ENCODE data around the gene CD276. TPM values are rescaled to one million over a fixed set of nuclear protein-coding genes. Genes with fewer than 3 reads are reported as not detected.
"Not testable (repeated sequence)": the region's sequence is repeated elsewhere in the genome, so short reads cannot be mapped to it uniquely, and the experiment has no call there.

CD276 gene
- total RNA-seq, 1 donor from 2014 or later = 84.3 TPM

DNA sequence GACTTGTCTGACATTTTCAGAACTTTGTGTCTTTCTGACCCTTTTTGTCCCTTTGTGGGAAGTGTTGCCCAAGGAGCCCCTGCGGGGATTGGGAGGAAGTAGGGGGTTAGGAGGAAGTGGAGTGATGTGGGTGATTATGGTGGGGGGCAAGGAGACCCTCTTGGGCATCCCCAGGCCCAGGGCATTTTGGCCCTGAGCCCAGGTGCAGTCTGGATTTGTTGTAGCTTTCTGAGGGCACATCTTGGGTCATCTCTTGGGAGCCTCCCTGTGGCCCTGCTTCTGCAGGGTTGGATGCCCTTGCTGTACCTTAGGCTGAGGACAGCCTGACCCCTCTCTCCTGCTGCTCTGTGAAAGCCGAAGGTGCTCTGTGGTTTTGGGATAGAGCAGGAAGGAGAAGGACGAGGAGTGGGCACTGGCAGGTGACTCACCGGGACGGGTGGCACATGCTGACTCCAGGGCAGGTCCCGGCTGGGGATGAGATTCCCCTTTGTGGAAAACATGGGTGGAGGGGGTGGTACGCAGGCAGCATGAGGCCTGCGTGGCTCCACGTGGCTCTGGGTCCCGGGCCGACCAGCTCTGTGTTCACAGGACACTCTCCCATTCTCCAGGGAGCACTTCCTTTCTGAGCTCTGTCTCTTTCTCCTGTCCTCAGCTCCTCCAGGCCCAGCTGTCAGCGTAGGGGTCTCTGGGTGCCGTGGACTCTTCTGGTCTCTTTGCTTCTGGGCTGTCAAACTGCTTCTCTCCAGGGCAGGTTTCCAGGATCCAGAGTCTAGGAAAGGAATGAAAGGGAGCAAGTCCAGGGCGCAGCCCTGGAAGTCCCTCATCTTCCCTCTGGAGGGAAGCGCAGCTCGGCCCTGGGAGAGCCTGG, 11.8 kb downstream of the CD276 start:
- H3K27me3 ChIP-seq = no peaks in the 10 kb centered on the region
- peaks cover 3 to 6% of the 10 kb centered on the region in 2 donors for H3K36me3 ChIP-seq
- H3K27ac ChIP-seq = no peak overlapping the region
- no peaks in the 10 kb centered on the region for H3K9me3 ChIP-seq
- no peak for DNase-seq (ENCODE audit: low spot score in 2 of 2)
- H3K4me3 ChIP-seq = no peak overlapping the region
- intact Hi-C loops (cut with DNase I) = no loop called here
- TF ChIP-seq, protein P1, sequence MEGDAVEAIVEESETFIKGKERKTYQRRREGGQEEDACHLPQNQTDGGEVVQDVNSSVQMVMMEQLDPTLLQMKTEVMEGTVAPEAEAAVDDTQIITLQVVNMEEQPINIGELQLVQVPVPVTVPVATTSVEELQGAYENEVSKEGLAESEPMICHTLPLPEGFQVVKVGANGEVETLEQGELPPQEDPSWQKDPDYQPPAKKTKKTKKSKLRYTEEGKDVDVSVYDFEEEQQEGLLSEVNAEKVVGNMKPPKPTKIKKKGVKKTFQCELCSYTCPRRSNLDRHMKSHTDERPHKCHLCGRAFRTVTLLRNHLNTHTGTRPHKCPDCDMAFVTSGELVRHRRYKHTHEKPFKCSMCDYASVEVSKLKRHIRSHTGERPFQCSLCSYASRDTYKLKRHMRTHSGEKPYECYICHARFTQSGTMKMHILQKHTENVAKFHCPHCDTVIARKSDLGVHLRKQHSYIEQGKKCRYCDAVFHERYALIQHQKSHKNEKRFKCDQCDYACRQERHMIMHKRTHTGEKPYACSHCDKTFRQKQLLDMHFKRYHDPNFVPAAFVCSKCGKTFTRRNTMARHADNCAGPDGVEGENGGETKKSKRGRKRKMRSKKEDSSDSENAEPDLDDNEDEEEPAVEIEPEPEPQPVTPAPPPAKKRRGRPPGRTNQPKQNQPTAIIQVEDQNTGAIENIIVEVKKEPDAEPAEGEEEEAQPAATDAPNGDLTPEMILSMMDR (IDR thresholded peaks at IDR 0.05) = no peak
- peaks cover 25 to 32% of the 10 kb centered on the region in 2 donors for H3K4me1 ChIP-seq

DNA sequence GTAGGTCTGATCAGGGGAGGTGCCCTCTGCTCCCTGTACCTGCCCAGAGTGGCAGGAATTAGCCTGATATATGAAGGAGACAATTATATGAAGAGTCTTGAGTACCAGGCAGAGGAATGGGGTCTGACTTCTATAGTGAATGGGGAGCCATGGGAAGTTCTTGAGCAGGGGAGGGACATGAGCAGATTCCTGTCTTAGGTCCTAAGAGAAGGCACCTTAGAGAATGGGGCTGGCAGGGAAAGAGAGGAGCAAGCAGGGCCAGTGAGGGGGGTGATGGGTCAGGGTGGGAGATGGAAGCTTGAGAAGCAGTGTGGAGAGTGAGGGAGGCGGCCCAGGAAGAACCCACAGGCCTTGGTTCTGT, 12.4 kb downstream of the CD276 start:
- Histone ChIP-seq H3K4me1 (peaks cover 22 to 26% of the 10 kb centered on the region in 2 donors), H3K4me3 (no peak overlapping the region), H3K36me3 (peaks cover 6% of the 10 kb centered on the region in 2 donors), H3K9me3 (no peaks in the 10 kb centered on the region), H3K27ac (no peak overlapping the region), H3K27me3 (no peaks in the 10 kb centered on the region)
- TF ChIP-seq, protein P1 (IDR thresholded peaks at IDR 0.05) = no peak
- intact Hi-C loops (cut with DNase I) = no loop called here
- DNase-seq (ENCODE audit: low spot score in 2 of 2) = no peak

DNA sequence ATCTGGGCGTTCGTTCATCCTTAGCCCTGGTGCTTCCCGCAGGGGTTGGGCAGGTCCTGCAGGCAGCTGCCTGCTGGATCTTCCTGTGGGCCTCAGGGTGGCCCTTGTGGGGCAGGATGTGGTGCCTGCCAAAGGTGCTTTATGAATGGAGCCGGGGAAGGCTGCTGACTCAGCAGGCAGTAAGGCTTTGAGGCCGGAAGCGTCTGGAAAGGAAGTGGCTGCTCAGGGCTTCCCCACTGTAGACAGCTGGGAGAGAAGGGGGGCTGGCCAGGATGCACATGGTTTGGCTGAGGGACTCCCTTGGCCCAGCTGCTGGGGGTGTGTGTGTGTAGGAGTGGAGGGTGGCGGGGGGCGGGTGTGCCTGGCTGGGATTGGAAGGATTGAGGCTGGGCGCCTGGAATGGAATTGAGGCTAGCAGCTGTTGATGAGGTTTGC, 12.9 kb downstream of the CD276 start:
- H3K4me1 ChIP-seq = peaks cover 21 to 23% of the 10 kb centered on the region in 2 donors
- H3K27me3 ChIP-seq = no peaks in the 10 kb centered on the region
- no peak overlapping the region for H3K27ac ChIP-seq
- peak; percentile 66 to 90 for DNase-seq (ENCODE audit: low spot score in 2 of 2)
- intact Hi-C loops (cut with DNase I) = no loop called here
- TF ChIP-seq, protein P1 (IDR thresholded peaks at IDR 0.05) = no peak
- peaks cover 6 to 10% of the 10 kb centered on the region in 2 donors for H3K36me3 ChIP-seq
- no peak overlapping the region for H3K4me3 ChIP-seq
- H3K9me3 ChIP-seq = no peaks in the 10 kb centered on the region

DNA sequence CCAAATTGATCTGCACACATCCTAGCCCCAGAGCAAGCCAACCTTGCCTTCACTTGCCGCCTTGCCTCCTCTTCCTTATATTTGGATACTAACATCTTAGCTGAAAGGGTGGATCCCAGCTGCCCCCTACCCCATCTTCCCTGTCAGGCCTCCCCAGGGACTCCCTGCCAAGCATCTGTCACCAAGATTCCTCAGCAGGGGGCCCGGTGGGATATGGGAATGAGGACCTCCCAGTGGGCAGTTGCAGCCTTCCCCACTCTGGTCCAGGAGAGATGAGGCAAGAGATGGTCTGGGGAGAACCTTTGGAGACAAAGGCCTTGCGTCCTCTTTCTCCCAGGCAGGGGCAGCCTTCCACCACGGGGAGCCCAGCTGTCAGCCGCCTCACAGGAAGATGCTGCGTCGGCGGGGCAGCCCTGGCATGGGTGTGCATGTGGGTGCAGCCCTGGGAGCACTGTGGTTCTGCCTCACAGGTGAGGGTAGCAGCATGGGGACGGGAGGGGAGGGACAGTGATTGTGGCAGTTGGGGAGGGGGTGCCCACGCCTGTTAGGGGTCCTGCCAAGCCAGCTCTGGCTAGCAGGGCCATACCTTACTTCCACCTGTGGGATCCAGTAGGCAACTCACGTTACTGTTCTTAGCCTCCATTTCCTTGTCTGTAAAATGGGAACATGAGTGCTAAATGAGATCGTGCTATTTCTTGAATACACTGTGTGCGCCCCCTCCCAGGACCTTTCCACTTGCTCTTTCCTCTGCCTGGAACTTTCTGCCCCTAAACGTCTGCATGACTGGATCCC, 15.3 kb downstream of the CD276 start:
- H3K36me3 ChIP-seq = peaks cover 21 to 32% of the 10 kb centered on the region in 2 donors
- intact Hi-C loops (cut with DNase I) = loop anchor here (1.0 to 5.0 kb wide), 3 partner anchors 22 to 137 kb away; no protein-coding TSS in a partner anchor
- no peaks in the 10 kb centered on the region for H3K27me3 ChIP-seq
- no peak overlapping the region for H3K4me3 ChIP-seq
- peaks cover 14 to 20% of the 10 kb centered on the region in 2 donors for H3K4me1 ChIP-seq
- TF ChIP-seq, protein P1 (IDR thresholded peaks at IDR 0.05) = no peak
- no peak for DNase-seq (ENCODE audit: low spot score in 2 of 2)
- no peaks in the 10 kb centered on the region for H3K9me3 ChIP-seq
- no peak overlapping the region for H3K27ac ChIP-seq

DNA sequence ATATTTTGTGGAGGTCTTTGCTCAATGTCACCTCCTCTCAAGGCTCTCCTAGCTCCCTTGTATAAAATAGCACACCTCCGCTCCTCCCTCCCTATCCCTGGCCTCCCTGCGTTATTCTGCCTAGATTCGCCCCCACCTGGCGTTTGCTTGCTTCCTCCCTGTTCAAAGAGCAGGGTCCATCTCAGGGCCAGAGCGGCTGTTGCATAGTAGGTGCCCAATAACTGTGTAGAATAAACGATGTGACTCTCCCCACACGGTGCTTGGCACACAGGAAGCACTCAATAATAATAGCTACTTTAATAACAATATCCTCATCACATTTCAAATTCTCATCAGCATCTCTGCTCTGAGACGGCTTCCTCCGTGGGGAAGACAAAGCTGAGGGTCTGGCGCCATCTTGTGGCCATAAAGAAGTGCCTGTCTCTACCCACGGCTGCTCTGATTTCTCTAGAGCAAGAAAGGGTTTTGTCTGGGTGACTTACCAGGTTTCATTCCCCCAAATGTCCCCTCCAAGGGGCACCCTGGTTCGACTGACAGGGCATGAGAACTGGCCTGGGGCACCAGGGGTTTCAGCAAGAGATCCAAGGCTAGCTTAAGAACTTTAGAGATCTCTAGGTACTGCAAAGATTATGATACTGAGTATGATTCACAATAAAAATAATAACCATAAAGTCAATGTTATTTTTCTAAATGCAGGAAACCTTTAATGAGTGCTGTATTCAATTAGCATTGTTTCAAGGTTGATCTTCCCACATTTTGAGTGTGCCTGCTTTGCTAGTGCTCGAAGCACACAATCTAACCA, 16.1 kb downstream of the CD276 start:
- Histone ChIP-seq H3K4me1 (peaks cover 6 to 12% of the 10 kb centered on the region in 2 donors), H3K4me3 (no peak overlapping the region), H3K27me3 (no peaks in the 10 kb centered on the region), H3K9me3 (no peaks in the 10 kb centered on the region), H3K27ac (no peak overlapping the region), H3K36me3 (peaks cover 26 to 39% of the 10 kb centered on the region in 2 donors)
- peak in 1 of 2 donors; percentile 86 for DNase-seq (ENCODE audit: low spot score in 2 of 2)
- intact Hi-C loops (cut with DNase I) = loop anchor here (1.0 to 5.0 kb wide), 3 partner anchors 23 to 138 kb away; no protein-coding TSS in a partner anchor
- TF ChIP-seq, protein P1 (IDR thresholded peaks at IDR 0.05) = peak; percentile 86 to 93 (median 87)

DNA sequence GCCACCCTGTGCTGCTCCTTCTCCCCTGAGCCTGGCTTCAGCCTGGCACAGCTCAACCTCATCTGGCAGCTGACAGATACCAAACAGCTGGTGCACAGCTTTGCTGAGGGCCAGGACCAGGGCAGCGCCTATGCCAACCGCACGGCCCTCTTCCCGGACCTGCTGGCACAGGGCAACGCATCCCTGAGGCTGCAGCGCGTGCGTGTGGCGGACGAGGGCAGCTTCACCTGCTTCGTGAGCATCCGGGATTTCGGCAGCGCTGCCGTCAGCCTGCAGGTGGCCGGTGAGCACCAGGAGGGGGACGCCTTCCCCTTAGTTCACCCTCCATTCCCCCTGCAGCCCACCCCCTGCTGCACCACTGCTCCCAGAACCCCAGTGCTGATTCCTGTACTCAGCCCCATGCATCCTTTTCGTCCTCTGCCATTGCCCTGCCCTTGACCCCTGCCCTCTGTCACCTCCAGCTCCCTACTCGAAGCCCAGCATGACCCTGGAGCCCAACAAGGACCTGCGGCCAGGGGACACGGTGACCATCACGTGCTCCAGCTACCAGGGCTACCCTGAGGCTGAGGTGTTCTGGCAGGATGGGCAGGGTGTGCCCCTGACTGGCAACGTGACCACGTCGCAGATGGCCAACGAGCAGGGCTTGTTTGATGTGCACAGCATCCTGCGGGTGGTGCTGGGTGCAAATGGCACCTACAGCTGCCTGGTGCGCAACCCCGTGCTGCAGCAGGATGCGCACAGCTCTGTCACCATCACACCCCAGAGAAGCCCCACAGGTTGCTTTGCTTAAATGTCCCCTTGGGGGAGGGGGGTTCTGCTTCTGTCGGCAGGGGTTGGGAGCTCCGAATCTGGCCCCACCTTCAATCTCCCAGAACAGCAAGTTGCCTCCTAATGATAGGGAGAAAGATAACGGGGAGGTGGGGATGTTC, 18.4 kb downstream of the CD276 start:
- not testable (repeated sequence) for H3K4me1 ChIP-seq; DNase-seq (ENCODE audit: low spot score in 2 of 2); H3K9me3 ChIP-seq; H3K4me3 ChIP-seq; H3K27ac ChIP-seq; H3K27me3 ChIP-seq
- intact Hi-C loops (cut with DNase I) = loop anchor here (5.0 kb wide), 1 partner anchor 140 kb away; no protein-coding TSS in a partner anchor
- peaks cover 44 to 61% of the 10 kb centered on the region in 2 donors for H3K36me3 ChIP-seq

DNA sequence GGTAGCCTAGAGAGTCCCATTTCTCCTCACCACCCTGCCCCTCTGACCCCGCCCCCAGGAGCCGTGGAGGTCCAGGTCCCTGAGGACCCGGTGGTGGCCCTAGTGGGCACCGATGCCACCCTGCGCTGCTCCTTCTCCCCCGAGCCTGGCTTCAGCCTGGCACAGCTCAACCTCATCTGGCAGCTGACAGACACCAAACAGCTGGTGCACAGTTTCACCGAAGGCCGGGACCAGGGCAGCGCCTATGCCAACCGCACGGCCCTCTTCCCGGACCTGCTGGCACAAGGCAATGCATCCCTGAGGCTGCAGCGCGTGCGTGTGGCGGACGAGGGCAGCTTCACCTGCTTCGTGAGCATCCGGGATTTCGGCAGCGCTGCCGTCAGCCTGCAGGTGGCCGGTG, 19.4 kb downstream of the CD276 start:
- not testable (repeated sequence) for H3K9me3 ChIP-seq; H3K27ac ChIP-seq; H3K4me3 ChIP-seq; H3K27me3 ChIP-seq; H3K4me1 ChIP-seq; DNase-seq (ENCODE audit: low spot score in 2 of 2)
- intact Hi-C loops (cut with DNase I) = loop anchor here (5.0 kb wide), 1 partner anchor 141 kb away; no protein-coding TSS in a partner anchor
- H3K36me3 ChIP-seq = peaks cover 54 to 71% of the 10 kb centered on the region in 2 donors
